HepG2 (cell line): ENCODE results near the gene NUFIP2. TPM values are rescaled to one million over a fixed set of nuclear protein-coding genes. Genes with fewer than 3 reads are reported as not detected.

Source experiments
- ATAC-seq: fragments of 200-7000 bp; cut with Tn5 transposase; 3 replicates; pipeline ENCODE4 v1.9.1; 2020; ENCODE audit warnings: mild to moderate bottlenecking, moderate library complexity
- BruUV-seq: library from RNA; stranded (reverse); fragments of 400-500 nt; replicated peaks from 2 replicates; lab custom pipeline; 2021; lab: Mats Ljungman, UMichigan
- CTCF ChIA-PET: fragments of 300-600 bp; formaldehyde crosslinking; extraction: SDS; loops from one replicate; lab custom pipeline; 2021; ENCODE audit warnings: low total read pairs, inconsistent platforms, low intra/inter-chr PET ratio; lab: Yijun Ruan, JAX
- POLR2A ChIA-PET: fragments of 350-600 bp; sonication (Branson Sonifier 250); formaldehyde crosslinking; loops from one replicate; lab custom pipeline; 2020; ENCODE audit warnings: antibody characterized with exemption, inconsistent platforms; lab: Yijun Ruan, JAX
- DNase-seq: peaks from one replicate; pipeline ENCODE4 v3.0.0-alpha.2; 2015; ENCODE audit warnings: low spot score
- FAIRE-seq: peaks from 3 replicates; lab custom pipeline; 2011; peaks lifted over from hg19 to GRCh38; lab: Jason Lieb, UNC
- H2AFZ ChIP-seq: one replicate; pipeline ENCODE4 v1.6.1; 2011; ENCODE audit warnings: low read length, inconsistent platforms
- H3K27ac ChIP-seq: fragments of 300-600 bp; 3 replicates; pipeline ENCODE4 v1.8.0; 2011; ENCODE audit warnings: mixed run types, mild to moderate bottlenecking, mixed read lengths, low read length, inconsistent platforms; ENCODE audit not compliant: insufficient read depth; ENCODE audit errors: extremely low read length
- H3K27me3 ChIP-seq, 2 experiments: fragments of 200-600 bp in 1 of 2; 2 replicates in 1 of 2; 3 replicates in 1 of 2; pipeline versions ENCODE4 v1.6.0 to v1.8.0; 2011; ENCODE audit warnings: low read length in 2 of 2, mild to moderate bottlenecking in 2 of 2, moderate library complexity in 2 of 2, inconsistent platforms in 1 of 2; ENCODE audit not compliant: insufficient read depth in 2 of 2, control insufficient read depth in 1 of 2
- H3K36me3 ChIP-seq, 2 experiments: fragments of 200-600 bp in 1 of 2; replicated peaks in 1 of 2; 2 replicates in 1 of 2; 3 replicates in 1 of 2; pipeline versions ENCODE4 v1.5.1 to v1.8.0; 2011; ENCODE audit warnings: low read length in 2 of 2, inconsistent platforms in 1 of 2; ENCODE audit not compliant: insufficient read depth in 2 of 2, control insufficient read depth in 1 of 2
- H3K4me1 ChIP-seq: 2 replicates; pipeline ENCODE4 v1.5.1; 2012; ENCODE audit warnings: low read length, inconsistent platforms; ENCODE audit not compliant: insufficient read depth
- H3K4me2 ChIP-seq: 2 replicates; pipeline ENCODE4 v1.6.0; 2011; ENCODE audit warnings: low read depth, low read length, inconsistent platforms
- H3K4me3 ChIP-seq, 3 experiments: fragments of 200-600 bp in 1 of 3; sonication (generic), shearing (Covaris generic) in 1 of 3; replicated peaks in 1 of 3; 2 replicates each; pipeline ENCODE4 v1.5.1; 2011 to 2016; ENCODE audit warnings: low read length in 3 of 3, inconsistent platforms in 2 of 3, low read depth in 2 of 3, mild to moderate bottlenecking in 2 of 3, control low read depth in 1 of 3, mixed read lengths in 1 of 3; ENCODE audit not compliant: insufficient read depth in 1 of 3
- H3K79me2 ChIP-seq: one replicate; pipeline ENCODE4 v1.6.1; 2011; ENCODE audit warnings: low read length, inconsistent platforms; ENCODE audit not compliant: insufficient read depth
- H3K9ac ChIP-seq: 2 replicates; pipeline ENCODE4 v1.6.0; 2011; ENCODE audit warnings: mild to moderate bottlenecking, low read depth, low read length, inconsistent platforms; ENCODE audit not compliant: insufficient read depth
- H3K9me3 ChIP-seq: 2 replicates; pipeline ENCODE4 v1.5.1; 2012; ENCODE audit warnings: mild to moderate bottlenecking, low read length
- H4K20me1 ChIP-seq: 2 replicates; pipeline ENCODE4 v1.6.0; 2011; ENCODE audit warnings: inconsistent platforms, mild to moderate bottlenecking, low read length, moderate library complexity; ENCODE audit not compliant: insufficient read depth
- GMEB1 ChIP-seq: sonication (generic); formaldehyde crosslinking; IDR thresholded peaks from 2 replicates; pipeline ENCODE4 v1.5.1; 2020; ENCODE audit warnings: missing genetic modification reagents, mild to moderate bottlenecking, borderline replicate concordance
- HOMEZ ChIP-seq: IDR thresholded peaks from 2 replicates; pipeline ENCODE4 v1.6.1; 2016; ENCODE audit warnings: low read depth
- IRX3 ChIP-seq: sonication (generic); formaldehyde crosslinking; IDR thresholded peaks from 2 replicates; pipeline ENCODE4 v1.8.1; 2023; ENCODE audit warnings: mild to moderate bottlenecking, low read depth, missing genetic modification reagents, borderline replicate concordance
- MXI1 ChIP-seq: IDR thresholded peaks from 3 replicates; pipeline ENCODE4 v1.6.1; 2012; ENCODE audit warnings: low read depth, low read length, inconsistent platforms, borderline replicate concordance
- PRDM15 ChIP-seq: sonication (generic); formaldehyde crosslinking; IDR thresholded peaks from 2 replicates; pipeline ENCODE4 v1.4.0; 2020; ENCODE audit warnings: missing genetic modification reagents
- SIX4 ChIP-seq: sonication (generic); formaldehyde crosslinking; IDR thresholded peaks from 2 replicates; pipeline ENCODE4 v1.4.0; 2020; ENCODE audit warnings: missing genetic modification reagents
- SNAPC2 ChIP-seq: sonication (generic); formaldehyde crosslinking; IDR thresholded peaks from 2 replicates; pipeline ENCODE4 v1.8.1; 2022; ENCODE audit warnings: mild to moderate bottlenecking, missing genetic modification reagents
- SP2 ChIP-seq: sonication (generic); formaldehyde crosslinking; IDR thresholded peaks from 2 replicates; pipeline ENCODE4 v1.5.1; 2020; ENCODE audit warnings: mild to moderate bottlenecking, missing genetic modification reagents
- WGBS: methylation state at CpG from one replicate; pipeline ENCODE4 v1.1.6; 2017; ENCODE audit warnings: low lambda C conversion rate; 5-methylcytosine and 5-hydroxymethylcytosine counted together
- in situ Hi-C: cut with HindIII; loops from 2 replicates; pipeline ENCODE4 v1.10.0; 2017; ENCODE audit warnings: low pct_unique_long_range_greater_than_20kb; ENCODE audit not compliant: extremely low pct_ligation_motif_present
- intact Hi-C: fragments of 100-400 bp; cut with micrococcal nuclease; formaldehyde crosslinking; loops from one replicate; pipeline ENCODE4 v1.10.0; 2022; ENCODE audit not compliant: unreplicated experiment
- polyA plus RNA-seq, 8 experiments: library from polyadenylated mRNA; depleted of rRNA in 3 of 8; stranded (reverse) in 7 of 8; unstranded in 1 of 8; fragments of >200 nt; fragmentation: Illumina TruSeq in 4 of 8; extraction: Trizol in 4 of 8; gene quantifications; 2 replicates each; pipeline versions ENCODE4 v1.2.1 to v1.2.3, GENCODE V29; 2011 to 2016; ENCODE audit warnings: low read depth in 4 of 8, missing spikeins in 1 of 8, mixed read lengths in 1 of 8; ENCODE audit not compliant: insufficient read depth in 1 of 8
- total RNA-seq, 5 experiments: library from RNA; depleted of rRNA; stranded (reverse); fragments of >200 nt; fragmentation: Illumina TruSeq; extraction: Trizol; gene quantifications; 2 replicates each; pipeline ENCODE4 v1.2.3, GENCODE V29; 2016; ENCODE audit warnings: low read depth in 1 of 5
- TF ChIP-seq, protein P1 (sequence below): sonication (generic); formaldehyde crosslinking; IDR thresholded peaks from 2 replicates; pipeline ENCODE4 v1.4.0; 2020; ENCODE audit warnings: missing genetic modification reagents

Gene NUFIP2
- total and polyA plus RNA-seq, 2 of the 13 experiments (the other 11 are each of a cell fraction or from before 2014, with no cell fraction given), result 10.3 to 30.8 TPM

GRCh38 chr17:29246628-29247027 is 47.3 kb downstream of the NUFIP2 start, which contains the start of gene CRYBA1:
Gene CRYBA1, plus strand, starts transcription at chr17:29246859. Its CDS starts 5 bp downstream, at chr17:29246864.
- Histone ChIP-seq H3K36me3 (no peaks in the 10 kb centered on the region), H4K20me1 (no peaks in the 10 kb centered on the region), H3K27ac (no peak within 1 kb of the TSS), H3K4me1 (peaks cover under 1% of the 10 kb centered on the region), H2AFZ (no peak within 1 kb of the TSS), H3K9ac (no peak within 1 kb of the TSS), H3K79me2 (no peaks in the 10 kb centered on the region), H3K4me3 (no peak within 1 kb of the TSS), H3K9me3 (no peaks in the 10 kb centered on the region), H3K4me2 (no peak within 1 kb of the TSS), H3K27me3 (no peaks in the 10 kb centered on the region)
- no peak for FAIRE-seq
- ChIA-PET CTCF (no interaction called here), POLR2A (no interaction called here)
- intact Hi-C loops (no loop called here), in situ Hi-C loops (no loop called here)
- peak; percentile 39 for ATAC-seq
- BruUV-seq, result no TSS peak
- no CpG with 5 or more reads among the region's 1 CpG for WGBS
- no peak for TF ChIP-seq IRX3
- TF ChIP-seq HOMEZ (CRISPR knock-in tag), result no peak
- TF ChIP-seq MXI1, result no peak
- no peak for TF ChIP-seq GMEB1
- no peak for TF ChIP-seq PRDM15 (CRISPR knock-in tag)
- no peak for TF ChIP-seq SP2 (CRISPR knock-in tag)
- no peak for TF ChIP-seq SNAPC2 (CRISPR knock-in tag)
- TF ChIP-seq, protein P1, sequence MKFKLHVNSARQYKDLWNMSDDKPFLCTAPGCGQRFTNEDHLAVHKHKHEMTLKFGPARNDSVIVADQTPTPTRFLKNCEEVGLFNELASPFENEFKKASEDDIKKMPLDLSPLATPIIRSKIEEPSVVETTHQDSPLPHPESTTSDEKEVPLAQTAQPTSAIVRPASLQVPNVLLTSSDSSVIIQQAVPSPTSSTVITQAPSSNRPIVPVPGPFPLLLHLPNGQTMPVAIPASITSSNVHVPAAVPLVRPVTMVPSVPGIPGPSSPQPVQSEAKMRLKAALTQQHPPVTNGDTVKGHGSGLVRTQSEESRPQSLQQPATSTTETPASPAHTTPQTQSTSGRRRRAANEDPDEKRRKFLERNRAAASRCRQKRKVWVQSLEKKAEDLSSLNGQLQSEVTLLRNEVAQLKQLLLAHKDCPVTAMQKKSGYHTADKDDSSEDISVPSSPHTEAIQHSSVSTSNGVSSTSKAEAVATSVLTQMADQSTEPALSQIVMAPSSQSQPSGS (CRISPR knock-in tag), result no peak
- TF ChIP-seq SIX4 (CRISPR knock-in tag), result no peak
- DNase-seq, result no peak
